NCI-H460 (cell line): ENCODE measurements around the gene HOXB2. TPM values are rescaled to one million over a fixed set of nuclear protein-coding genes. Genes with fewer than 3 reads are reported as not detected.

Experiments
- DNase-seq: peaks from one replicate; pipeline ENCODE4 v3.0.0-alpha.2; 2016; ENCODE audit warnings: low read depth; ENCODE audit errors: extremely low read depth
- total RNA-seq: library from RNA; depleted of rRNA; stranded (reverse); fragments of >200 nt; shearing (Covaris generic); gene quantifications from 2 replicates; pipeline ENCODE4 v1.2.3, GENCODE V29; 2014

The HOXB2 gene
- total RNA-seq, 1 experiment from 2014 or later: not detected

DNA sequence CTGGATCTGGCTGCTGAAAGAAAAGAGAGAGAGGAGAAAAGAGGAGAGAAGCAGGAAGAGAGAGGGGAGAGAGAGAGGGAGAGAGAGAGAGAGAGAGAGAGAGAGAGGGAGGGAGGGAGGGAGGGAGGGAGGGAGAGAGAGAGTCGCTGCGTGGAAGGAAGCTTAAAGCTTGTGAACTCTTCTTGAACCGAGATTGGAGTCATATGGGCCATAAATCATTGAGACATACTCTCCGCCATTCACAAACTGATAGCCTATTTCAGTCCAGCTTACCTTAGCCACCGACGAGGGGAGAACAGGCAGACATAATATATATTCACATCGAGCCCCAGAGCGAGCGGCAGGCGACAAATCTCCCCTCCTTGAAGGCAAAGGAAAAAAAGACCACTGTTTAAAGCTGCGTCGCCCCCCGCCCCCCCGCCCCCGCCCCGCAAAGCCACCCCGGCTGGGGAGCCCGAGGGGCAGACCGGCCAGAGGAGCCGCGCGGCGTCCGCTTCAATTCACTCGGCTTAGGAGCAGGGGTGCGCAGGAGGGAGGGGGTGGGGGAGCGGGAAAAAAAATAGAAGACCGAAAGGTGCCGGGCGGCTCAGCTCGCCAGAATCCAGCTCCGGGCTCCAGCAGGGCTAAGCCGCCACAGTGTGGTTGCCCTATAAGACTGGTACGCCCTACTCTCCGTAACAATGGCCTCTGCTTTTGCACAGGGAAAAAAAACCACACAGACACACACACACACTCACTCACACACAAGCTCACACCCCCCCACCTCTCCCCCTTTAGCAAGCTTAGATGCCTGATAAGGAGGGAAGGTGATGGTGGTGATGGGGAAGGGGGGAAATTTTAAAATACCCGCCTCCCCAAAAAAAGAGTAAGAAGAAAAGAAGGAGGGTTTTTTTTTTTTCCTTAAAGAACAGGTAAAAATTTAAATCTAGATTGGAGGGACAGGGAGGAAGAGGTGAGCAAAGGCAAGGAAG, 10.6 kb upstream of the HOXB2 start:
- no peak for DNase-seq

- no peak for DNase-seq
Measured at GRCh38 chr17:48554412-48555257, 9.7 kb upstream of the HOXB2 start.

DNA sequence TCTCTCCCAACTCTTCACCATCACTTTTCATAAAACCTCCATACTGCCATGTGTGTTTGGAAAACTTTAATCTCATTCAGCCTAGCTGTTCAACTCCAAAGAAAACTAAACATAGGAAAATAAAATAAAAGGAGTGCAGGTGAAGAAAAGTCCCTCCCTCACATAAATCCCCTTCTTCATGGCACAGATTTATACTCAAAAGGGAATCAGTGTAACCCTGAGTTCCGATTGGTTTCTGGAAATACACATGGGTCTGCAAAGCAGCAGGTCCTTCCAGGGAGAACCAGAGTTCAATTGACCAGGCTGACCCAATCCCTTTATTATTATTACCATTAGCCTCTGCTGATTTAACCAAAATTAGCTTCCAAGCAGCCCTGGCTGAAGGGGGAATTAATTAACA, 8.9 kb upstream of the HOXB2 start:
- DNase-seq: no peak

DNA sequence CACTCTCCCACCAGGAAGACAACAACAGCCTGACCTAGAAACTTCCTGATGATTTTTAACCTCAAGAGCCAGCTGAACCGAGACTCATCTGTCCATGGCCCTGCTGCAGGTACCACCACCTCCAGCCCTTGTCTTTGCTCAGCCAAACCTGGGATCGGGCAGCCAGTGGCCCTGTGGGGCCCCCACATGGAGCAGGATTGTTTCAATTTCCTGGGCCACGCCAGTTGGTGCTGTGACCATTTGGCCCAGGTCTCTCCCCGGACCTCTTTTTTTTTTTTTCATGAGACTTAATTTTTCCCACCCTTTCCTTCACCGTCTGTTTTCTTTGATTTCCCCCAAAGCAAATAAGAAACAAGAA, 8.3 kb upstream of the HOXB2 start:
- no peak for DNase-seq

GRCh38 chr17:48552466-48553189, 7.7 kb upstream of the HOXB2 start:
- DNase-seq: no peak

- no peak for DNase-seq
Measured at GRCh38 chr17:48551596-48552465, 6.9 kb upstream of the HOXB2 start.

DNA sequence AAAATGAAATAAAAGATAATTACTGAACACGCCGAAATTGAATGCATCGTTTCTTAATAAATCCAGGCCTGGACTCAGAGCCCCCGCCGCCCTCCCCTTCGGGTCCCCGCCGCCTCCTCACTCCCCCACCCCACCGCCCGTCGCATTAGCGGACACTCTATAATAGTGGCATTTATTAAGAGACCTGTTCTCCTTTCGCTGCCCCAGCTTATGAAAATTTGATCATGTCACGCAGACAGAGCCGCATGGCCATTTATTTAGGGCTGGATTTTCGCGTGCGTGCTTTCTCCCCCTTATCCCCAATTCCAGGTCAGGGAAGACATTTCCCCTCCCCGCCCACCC, 6.3 kb upstream of the HOXB2 start:
- no peak for DNase-seq

GRCh38 chr17:48550502-48551213, 5.7 kb upstream of the HOXB2 start:
- DNase-seq: no peak

GRCh38 chr17:48549914-48550501, 5.1 kb upstream of the HOXB2 start:
- no peak for DNase-seq

- no peak for DNase-seq
Measured at GRCh38 chr17:48549281-48549630, 4.3 kb upstream of the HOXB2 start.

- DNase-seq: no peak
Measured at GRCh38 chr17:48548523-48549280, 3.8 kb upstream of the HOXB2 start.

- no peak for DNase-seq
Measured at GRCh38 chr17:48547808-48548522, 3.1 kb upstream of the HOXB2 start.

GRCh38 chr17:48546924-48547807, 2.3 kb upstream of the HOXB2 start:
- DNase-seq: no peak

GRCh38 chr17:48546137-48546923, 1.4 kb upstream of the HOXB2 start:
- DNase-seq: no peak

DNA sequence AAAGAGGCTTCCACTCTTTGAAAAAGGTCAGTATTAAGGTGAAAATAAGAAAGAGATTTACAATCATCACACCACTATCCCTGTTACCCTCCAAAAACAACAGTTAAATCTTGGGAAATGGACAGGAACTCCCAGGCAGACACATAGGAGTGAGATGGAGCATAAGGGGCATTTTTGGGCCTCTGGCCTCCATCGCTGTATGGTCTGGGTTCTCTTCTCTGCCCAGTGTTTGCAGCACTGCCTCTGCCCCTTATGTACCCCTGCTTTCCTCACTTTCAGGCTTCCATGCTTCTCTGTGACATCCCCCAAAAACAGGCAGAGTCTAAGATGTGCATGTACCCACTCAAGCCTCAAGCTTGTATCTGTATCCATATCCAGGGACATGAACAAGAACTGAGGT, 630 bp upstream of the HOXB2 start:
- no peak for DNase-seq
